ENCODE results near the gene USP34. TPM values are rescaled to one million over a fixed set of nuclear protein-coding genes. Genes with fewer than 3 reads are reported as not detected.

Gene USP34
- total and polyA plus RNA-seq, 9 of the 15 experiments (the other 6 are each of a cell fraction or from before 2014, with no cell fraction given) = 19.8 to 108 (median 67.8) TPM

GRCh38 chr2:61181382-61182058 lies 289.4 kb downstream of the USP34 start:
- Histone ChIP-seq H3K4me1 (replicated peaks in 1 of 2; ENCODE audit: control insufficient read depth in 2 of 2, insufficient read depth in 2 of 2, low read length in 2 of 2) (peaks cover 25 to 37% of the 10 kb centered on the region in 2 experiments), H3K9ac (ENCODE audit: insufficient read depth in 1 of 2, low read depth in 2 of 2, low read length in 2 of 2) (peak overlapping the region in 1 of 2 experiments; percentile 60; a peak in 1 of 4 replicates), H3K27ac (ENCODE audit: extremely low read depth, low read depth, low read length) (no peak overlapping the region), H3K9me1 (ENCODE audit: control insufficient read depth, insufficient read depth, low read length) (no peaks in the 10 kb centered on the region), H3K4me2 (ENCODE audit: insufficient read depth, low read length) (no peak overlapping the region; the same call in 1 of the 2 replicates), H3K9me3 (replicated peaks; ENCODE audit: control insufficient read depth, insufficient read depth, low read depth, low read length) (peaks cover 3% of the 10 kb centered on the region), H3K79me2 (ENCODE audit: control insufficient read depth, insufficient read depth, low read length) (peaks cover 52% of the 10 kb centered on the region), H4K20me1 (replicated peaks; ENCODE audit: control insufficient read depth, insufficient read depth, low read length) (no peaks in the 10 kb centered on the region), H3K27me3 (ENCODE audit: control insufficient read depth in 2 of 2, insufficient read depth in 2 of 2, low read length in 2 of 2) (no peaks in the 10 kb centered on the region), H3K36me3 (ENCODE audit: control insufficient read depth, insufficient read depth, low read length) (peaks cover 76% of the 10 kb centered on the region), H2AFZ (ENCODE audit: low read depth, low read length) (no peak overlapping the region), H3K4me3 (no peak overlapping the region)
- POLR2A ChIA-PET = no interaction called here
- in situ Hi-C loops (cut with MboI) (no loop called here), intact Hi-C loops (cut with micrococcal nuclease) (no loop called here)
- WGBS (ENCODE audit: insufficient coverage, low coverage, missing lambda C conversion rate) = 92% methylated on average over 10 of the region's 10 CpGs
- ATAC-seq (no peak), DNase-seq (ENCODE audit: extremely low read depth in 1 of 4, low spot score in 3 of 4) (no peak), FAIRE-seq (no peak)
- no TSS peak for BruUV-seq (replicated peaks)
- CTCF ChIA-PET (ENCODE audit: low intra/inter-chr PET ratio) = no interaction called here
- TF ChIP-seq NFE2 (IDR thresholded peaks at IDR 0.05; ENCODE audit: low read depth) = no peak
- TF ChIP-seq CTCFL (IDR thresholded peaks at IDR 0.05; ENCODE audit: borderline replicate concordance, insufficient read depth, low read depth, low read length, poor library complexity, severe bottlenecking) = no peak
- no peak for TF ChIP-seq ELF2 (CRISPR knock-in tag; IDR thresholded peaks at IDR 0.05)
- TF ChIP-seq ZNF584 (CRISPR knock-in tag; IDR thresholded peaks at IDR 0.05; ENCODE audit: low read depth) = no peak
- no peak for TF ChIP-seq SRF (CRISPR knock-in tag; IDR thresholded peaks at IDR 0.05)
- no peak for TF ChIP-seq GATAD2B (IDR thresholded peaks at IDR 0.05; ENCODE audit: borderline replicate concordance)
- TF ChIP-seq ZNF24 (IDR thresholded peaks at IDR 0.05) = no peak
- no peak for TF ChIP-seq PBX2 (CRISPR knock-in tag; IDR thresholded peaks at IDR 0.05; ENCODE audit: low read depth)
- no peak for TF ChIP-seq PBX2 (tag; conservative IDR thresholded peaks at IDR 0.05; ENCODE audit: low read depth)

Measured in K562 (cell line).